ENCODE results near the gene HSD17B11.
"Not testable (repeated sequence)": the region's sequence is repeated elsewhere in the genome, so short reads cannot be mapped to it uniquely, and the experiment has no call there.

The HSD17B11 gene

DNA sequence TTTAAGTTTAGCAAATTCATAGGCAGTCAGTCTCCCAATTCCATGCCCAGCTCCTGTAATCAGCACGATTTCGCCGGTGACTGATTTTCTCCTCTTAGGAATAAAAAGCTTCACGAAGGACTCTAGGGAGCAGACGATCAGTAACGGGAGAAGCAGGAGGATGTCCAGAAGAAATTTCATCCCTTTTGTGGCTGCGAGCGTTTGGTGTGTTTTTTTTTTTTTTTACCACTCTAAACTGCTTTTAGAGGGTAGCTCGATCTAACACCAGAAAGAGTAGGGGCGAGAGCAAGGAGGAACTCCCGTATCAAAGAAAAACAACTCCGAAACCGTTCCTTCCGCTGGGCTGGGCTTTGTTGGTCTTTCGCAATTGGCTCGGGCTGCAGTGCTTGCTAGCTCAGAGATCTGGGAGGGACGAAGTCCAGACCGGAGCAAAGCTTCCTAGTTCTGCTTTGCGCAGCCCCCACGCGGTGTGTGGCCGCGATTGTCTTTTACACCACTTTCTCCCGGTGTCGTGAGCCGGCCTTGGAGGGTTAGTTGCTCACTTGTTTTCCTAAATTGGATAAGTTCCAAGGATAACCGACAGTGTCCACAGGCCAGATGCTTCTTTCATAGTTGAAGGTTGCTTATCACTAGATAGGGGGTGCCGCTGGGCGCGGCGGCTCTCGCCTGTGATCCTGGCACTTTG, at the start of gene HSD17B11:
Gene HSD17B11 (minus strand): TSS at position 298 of the 685 bp plus-strand sequence. CDS start 118 bp downstream, at position 180.
- peak; percentile 86 to 92 for DNase-seq

DNA sequence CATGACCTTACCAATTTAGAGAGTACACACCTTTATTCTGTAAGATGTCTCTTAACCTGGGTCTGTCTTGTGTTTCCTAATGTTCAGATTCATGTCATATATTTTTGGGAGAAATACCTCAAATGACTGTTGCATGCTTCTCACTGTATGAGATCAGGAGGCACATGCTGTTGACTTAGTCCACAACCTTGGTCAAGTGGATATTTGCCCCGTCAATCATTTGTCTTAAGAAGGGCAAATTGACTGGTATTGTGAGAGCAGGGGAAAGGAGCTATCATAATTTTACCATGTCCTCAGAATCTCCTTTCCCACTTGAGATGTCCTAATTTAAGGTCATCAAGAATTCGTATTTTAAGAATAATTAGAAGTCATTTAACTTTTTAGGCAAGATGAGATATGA, 42.4 kb upstream of the HSD17B11 start:
- DNase-seq: no peak

DNA sequence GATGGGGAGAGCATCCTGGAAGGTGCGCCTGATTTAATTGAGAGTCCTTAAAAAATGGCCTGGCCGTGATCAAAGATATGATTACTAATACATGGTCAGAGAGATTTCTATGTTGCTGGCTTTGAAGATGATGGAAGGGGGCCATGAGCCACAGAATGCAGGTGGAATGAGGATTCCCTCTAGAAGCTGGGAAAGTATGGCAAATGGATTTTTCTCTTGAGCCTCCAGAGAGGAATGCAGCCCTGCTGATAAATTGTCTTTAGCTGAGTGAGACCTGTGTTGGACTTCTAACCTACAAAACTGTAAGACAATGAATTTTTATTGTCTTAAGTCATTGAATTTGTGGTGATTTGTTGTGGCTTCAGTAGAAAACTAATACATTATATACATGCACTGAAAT, 39.0 kb upstream of the HSD17B11 start:
- DNase-seq: no peak

GRCh38 chr4:87428979-87429378, 38.0 kb upstream of the HSD17B11 start:
- no peak for DNase-seq

- no peak for DNase-seq
Observed at GRCh38 chr4:87427518-87427868, 36.5 kb upstream of the HSD17B11 start.

DNA sequence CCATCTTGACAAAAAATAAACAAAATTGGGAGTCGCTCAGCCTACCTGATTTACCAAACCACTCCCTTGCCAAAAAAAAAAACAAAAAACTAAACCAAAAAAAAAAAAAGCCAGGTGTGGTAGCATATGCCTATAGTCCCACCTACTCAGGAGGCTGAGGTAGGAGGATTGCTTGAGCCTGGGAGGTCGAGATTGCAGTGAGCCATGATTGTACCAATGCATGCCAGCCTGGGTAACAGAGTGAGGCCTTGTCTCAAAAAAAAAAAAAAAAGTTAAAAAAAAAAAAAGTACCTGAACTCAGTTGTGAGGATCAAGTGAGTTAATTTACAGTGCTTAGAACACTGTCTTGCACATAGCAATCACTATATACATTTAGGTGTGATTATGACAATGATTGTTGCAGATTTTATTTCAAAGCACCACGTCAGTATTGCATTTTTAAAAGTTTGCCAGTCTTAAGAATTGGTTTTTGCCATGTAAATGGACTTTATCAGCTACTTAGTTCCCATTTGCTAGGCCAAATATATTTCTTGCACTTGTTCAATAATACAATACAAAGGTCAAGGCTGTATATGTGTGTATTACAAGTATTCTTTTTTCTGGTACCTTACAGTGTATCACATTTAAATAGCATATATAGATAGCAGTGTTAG, 36.0 kb upstream of the HSD17B11 start:
- no peak for DNase-seq

GRCh38 chr4:87425711-87426110, 34.7 kb upstream of the HSD17B11 start:
- no peak for DNase-seq

DNA sequence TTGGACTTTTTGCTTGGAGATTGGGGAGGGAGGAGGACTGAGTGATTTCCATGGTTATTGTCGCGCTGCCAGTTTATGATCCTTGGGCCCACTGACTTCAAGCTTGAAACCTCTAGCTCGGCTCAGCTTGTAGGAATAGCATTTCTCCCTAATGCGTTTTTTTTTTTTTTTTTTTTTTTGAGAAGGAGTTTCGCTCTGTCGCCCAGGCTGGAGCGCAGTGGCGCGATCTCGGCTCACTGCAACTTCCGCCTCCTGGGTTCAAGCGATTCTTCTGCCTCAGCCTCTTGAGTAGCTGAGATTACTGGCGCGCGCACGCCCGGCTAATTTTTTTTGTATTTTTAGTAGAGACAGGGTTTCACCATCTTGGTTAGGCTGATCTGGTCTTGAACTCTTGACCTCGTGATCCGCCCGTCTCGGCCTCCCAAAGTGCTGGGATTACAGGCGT, 33.1 kb upstream of the HSD17B11 start:
- DNase-seq: not testable (repeated sequence)

DNA sequence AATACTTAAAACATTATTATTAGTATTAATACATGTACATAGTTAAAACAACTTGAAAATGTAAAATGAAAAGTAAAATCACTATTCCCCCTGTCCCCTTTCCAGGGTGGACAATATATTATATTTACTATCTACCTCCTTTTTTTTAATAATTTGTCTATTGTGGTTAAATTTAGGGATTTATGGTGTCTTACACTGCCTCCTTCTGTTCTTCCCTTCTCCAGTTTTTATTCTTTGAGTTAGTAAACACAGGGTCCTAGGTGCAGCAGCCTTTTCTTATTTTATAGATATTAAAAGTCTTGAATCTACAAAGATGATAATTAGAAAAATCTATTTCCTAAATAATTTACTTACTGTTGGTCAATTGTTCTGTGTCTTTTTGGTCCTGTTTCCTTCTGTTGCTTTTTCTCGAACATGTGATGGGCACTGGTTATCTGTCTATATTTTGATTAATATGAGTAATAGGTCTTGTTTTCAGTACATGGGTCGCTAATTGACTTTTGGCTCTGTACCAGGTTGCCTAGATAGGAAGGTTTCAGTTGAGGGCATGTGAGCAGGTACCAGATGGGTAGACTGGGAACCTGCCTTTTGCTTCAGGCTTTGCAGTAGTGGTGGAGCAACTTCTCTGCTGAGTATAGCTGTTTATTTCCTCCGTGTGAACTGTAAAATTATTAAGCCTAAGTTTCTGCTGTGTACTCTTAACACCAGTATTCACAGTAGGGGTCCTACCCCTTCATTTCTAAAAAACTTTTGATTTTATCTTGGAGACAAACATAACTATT, 32.5 kb upstream of the HSD17B11 start:
- DNase-seq: no peak

- peak; percentile 92 to 96 for DNase-seq
Observed at GRCh38 chr4:87422104-87423052, 31.4 kb upstream of the HSD17B11 start, which contains the start of gene NUDT9. Gene NUDT9 (plus strand): TSS chr4:87422573. CDS start chr4:87422906, 333 bp downstream.

DNA sequence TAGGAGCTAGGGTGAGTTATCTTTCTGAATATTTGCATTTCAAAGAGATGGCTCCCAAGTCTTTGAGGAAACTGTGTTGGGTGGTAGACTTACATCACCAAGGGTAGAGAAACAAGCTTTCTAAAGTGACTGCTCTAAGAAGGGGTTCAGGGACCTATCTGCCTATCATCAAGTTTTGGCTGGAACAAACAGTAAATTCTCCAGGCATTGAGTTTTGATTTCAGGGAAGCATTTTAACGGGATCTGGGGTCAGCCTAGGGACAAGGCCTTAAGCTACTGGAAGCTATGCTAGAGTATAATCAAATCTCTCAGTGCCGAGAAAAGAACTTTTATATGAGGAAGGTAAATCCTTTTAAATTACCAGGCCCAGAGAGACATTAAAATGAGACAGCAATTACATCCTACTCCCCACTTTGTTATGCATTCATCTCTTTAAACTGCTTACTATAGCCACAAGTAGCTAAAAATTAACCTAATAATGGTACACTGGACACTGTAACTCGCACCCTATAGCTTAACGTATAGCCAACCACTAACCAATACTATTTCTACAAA, 29.4 kb upstream of the HSD17B11 start:
- no peak for DNase-seq

DNA sequence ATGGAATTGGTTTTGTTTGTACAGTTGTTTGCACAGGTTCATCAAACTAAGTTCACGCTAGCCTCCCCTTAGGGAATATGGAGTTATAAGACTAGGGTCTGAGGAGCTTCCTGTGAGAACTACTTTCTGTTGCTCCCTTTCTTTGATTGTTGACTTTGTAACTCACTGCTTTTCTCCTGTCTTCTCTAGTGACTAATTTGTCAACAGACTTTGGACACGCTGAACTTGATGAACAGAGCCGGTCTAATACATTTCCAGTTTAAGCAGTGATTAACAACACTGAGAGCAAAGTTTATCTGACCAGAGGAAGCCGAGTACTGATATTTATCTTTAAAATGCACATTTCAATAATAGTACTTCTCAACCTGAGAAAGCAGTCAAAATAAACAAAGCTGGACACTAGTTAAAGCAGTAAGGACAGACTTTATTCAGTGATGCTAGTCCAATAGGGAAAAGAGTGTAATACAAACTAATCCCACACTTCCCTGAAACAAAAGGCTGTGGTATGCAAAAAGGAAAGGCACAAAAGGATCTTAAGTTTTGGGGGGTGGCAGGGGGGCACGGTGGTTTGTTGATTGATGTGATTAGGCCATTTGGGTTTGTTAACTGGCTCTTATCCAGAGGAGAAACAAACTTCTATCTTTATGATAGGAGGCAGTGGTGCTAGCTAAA, 28.7 kb upstream of the HSD17B11 start:
- DNase-seq: no peak

DNA sequence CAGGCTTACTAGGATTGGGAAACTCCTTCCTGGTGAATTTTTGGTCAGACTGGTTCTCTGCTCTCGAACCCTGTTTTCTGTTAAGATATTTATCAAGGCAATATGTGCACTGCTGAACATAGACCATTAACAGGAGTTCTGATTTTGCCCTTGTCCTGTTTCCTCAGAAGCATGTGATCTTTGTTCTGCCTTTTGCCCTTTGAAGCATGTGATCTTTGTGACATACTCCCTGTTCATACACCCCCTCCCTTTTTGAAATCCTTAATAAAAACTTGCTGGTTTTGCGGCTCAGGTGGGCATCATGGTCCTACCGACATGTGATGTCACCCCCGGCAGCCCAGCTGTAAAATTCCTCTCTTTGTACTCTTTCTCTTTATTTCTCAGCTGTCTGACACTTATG, 27.4 kb upstream of the HSD17B11 start:
- DNase-seq: not testable (repeated sequence)

DNA sequence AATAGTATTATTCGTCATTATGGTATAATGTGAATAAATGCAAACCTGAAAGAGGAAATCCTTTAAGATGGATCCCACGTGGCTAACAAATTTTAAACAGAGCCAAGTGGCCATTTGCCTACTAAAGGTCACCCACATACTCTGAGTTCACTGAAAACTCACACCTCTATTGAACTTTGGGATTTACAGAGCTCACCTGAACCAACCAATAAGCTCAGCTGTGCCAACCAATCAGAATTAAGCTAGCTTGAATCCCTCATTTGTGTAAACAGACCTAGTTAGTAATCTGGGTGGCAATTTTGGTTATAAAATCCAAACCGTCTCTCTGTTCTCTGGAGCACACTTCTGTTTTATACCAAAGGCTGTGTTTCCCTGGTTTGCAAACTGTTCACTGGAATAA, 26.0 kb upstream of the HSD17B11 start:
- no peak for DNase-seq

DNA sequence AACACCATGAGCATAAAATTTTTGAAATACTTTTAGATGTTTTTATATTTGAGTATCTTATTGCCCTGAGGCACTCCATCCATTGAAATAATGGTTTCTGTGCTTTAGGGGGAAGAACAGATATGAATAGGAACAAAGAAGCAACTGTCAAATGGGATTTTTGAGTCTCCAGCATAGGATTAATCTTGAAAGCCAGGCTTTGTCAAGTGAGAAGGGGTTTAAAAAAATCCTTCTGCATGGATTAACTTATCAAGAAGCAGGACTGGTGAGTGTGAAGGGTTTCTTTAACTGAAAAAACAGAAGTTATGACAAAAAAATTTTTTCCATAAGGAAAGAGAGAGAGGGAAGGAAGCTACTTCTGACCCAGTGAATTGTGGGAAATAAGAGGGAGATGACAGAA, 23.8 kb upstream of the HSD17B11 start:
- no peak for DNase-seq

- no peak for DNase-seq
Observed at GRCh38 chr4:87410679-87411078, 19.7 kb upstream of the HSD17B11 start.

DNA sequence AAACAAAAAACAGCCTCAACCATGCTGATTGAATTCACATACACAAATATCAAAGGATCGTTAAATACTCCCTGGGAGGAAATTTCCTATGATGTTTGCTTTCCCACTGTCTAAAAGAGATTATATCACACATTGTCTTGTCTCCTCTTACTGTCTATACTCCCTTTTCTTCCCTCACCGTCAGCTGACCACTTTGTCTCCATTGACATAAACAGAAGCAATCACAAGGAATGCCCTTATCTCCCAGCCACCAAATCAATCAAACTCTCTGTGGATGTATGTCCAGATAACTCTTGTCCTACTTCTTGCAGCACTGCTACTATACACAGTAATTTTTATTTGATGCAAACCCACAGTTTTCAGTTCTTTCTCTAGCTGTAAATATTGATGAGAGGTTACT, 19.2 kb upstream of the HSD17B11 start:
- DNase-seq: no peak

GRCh38 chr4:87409420-87409939, 18.5 kb upstream of the HSD17B11 start:
- no peak for DNase-seq

DNA sequence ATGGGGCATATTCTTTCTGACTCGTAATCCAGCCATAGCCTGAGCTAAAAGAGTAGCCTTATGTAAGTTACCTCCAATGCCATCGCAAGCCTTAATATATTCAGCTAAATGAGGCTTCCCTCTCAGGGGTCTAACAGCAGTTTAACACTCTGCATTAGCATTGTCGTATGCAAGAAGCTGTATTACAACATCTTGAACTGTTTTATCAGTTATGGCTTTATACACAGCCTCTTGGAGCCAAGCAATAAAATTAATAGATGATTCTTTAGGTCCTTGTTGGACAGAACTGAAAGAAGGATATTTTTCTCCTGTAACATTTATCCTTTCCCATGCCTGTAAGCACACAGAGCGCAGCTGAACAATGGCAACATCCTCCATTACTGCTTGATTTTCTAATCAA, 15.9 kb upstream of the HSD17B11 start:
- DNase-seq: not testable (repeated sequence)

DNA sequence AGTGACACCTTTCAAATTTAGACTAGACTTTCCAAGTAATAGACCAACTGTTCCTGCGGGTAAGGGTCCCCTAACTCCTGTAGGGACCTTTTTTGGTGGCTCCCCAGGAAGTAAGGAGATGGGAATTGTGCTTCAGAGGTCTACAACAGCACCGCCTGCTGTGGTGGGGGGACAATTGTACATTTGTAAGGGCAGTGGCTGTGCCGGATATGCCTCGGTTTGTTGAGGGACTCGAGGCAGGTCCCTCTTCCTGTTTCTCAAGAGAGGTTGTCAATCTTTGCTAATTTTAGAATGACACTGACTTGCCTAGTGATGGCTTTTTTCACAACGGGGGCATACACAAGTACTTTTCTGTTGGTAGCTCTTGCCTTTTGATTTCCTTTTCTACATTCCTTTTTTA, 15.5 kb upstream of the HSD17B11 start:
- no peak for DNase-seq

GRCh38 chr4:87405211-87405820, 14.3 kb upstream of the HSD17B11 start:
- no peak for DNase-seq
